Keratinocyte (primary cell): ENCODE measurements around the gene EME1. TPM values are rescaled to one million over a fixed set of nuclear protein-coding genes. Genes with fewer than 3 reads are reported as not detected.
A peak's percentile ranks its signal among the peaks of the same experiment; 100 is the strongest.

Experiments used
- DNase-seq: peaks from one replicate; pipeline ENCODE4 v3.0.0-alpha.2; 2011; ENCODE audit warnings: low read depth, missing footprints, low spot score
- FAIRE-seq: peaks from 2 replicates; lab custom pipeline; 2011; peaks lifted over from hg19 to GRCh38; lab: Jason Lieb, UNC
- H2AFZ ChIP-seq: 2 replicates; pipeline ENCODE4 v1.6.0; 2012; ENCODE audit warnings: low read length, control low read depth, inconsistent platforms; ENCODE audit not compliant: control insufficient read depth
- H3K27ac ChIP-seq: 2 replicates; pipeline ENCODE4 v1.5.1; 2011; ENCODE audit warnings: low read length; ENCODE audit not compliant: control insufficient read depth, insufficient read depth
- H3K27me3 ChIP-seq: 3 replicates; pipeline ENCODE4 v1.6.0; 2011; ENCODE audit warnings: low read length; ENCODE audit not compliant: control insufficient read depth, insufficient read depth; ENCODE audit errors: extremely low read depth
- H3K36me3 ChIP-seq, 2 experiments: 2 replicates in 1 of 2; 3 replicates in 1 of 2; pipeline ENCODE4 v1.5.1; 2011; ENCODE audit warnings: low read length in 2 of 2, mild to moderate bottlenecking in 1 of 2; ENCODE audit not compliant: control insufficient read depth in 2 of 2, insufficient read depth in 2 of 2; ENCODE audit errors: extremely low read depth in 1 of 2
- H3K4me1 ChIP-seq: 3 replicates; pipeline ENCODE4 v1.5.1; 2011; ENCODE audit warnings: low read length; ENCODE audit not compliant: control insufficient read depth, insufficient read depth; ENCODE audit errors: extremely low read depth
- H3K4me2 ChIP-seq: 3 replicates; pipeline ENCODE4 v1.6.0; 2011; ENCODE audit warnings: low read depth, low read length; ENCODE audit not compliant: control insufficient read depth, insufficient read depth; ENCODE audit errors: extremely low read depth
- H3K4me3 ChIP-seq, 3 experiments: fragments of 200-600 bp in 1 of 3; sonication (generic) in 1 of 3; 2 replicates in 2 of 3; 3 replicates in 1 of 3; pipeline ENCODE4 v1.5.1; 2011 to 2016; ENCODE audit warnings: low read length in 3 of 3, mild to moderate bottlenecking in 3 of 3, control low read depth in 2 of 3, inconsistent platforms in 1 of 3, low read depth in 1 of 3, mixed read lengths in 1 of 3, mixed run types in 1 of 3, moderate library complexity in 1 of 3; ENCODE audit not compliant: control insufficient read depth in 2 of 3, insufficient read depth in 2 of 3; ENCODE audit errors: extremely low read depth in 1 of 3
- H3K79me2 ChIP-seq: 2 replicates; pipeline ENCODE4 v1.6.0; 2012; ENCODE audit warnings: low read length; ENCODE audit not compliant: control insufficient read depth, insufficient read depth
- H3K9ac ChIP-seq: 3 replicates; pipeline ENCODE4 v1.6.0; 2011; ENCODE audit warnings: low read length; ENCODE audit not compliant: control insufficient read depth, insufficient read depth; ENCODE audit errors: extremely low read depth
- H3K9me1 ChIP-seq: 3 replicates; pipeline ENCODE4 v1.6.0; 2011; ENCODE audit warnings: low read length; ENCODE audit not compliant: control insufficient read depth, insufficient read depth; ENCODE audit errors: extremely low read depth
- H3K9me3 ChIP-seq: 2 replicates; pipeline ENCODE4 v1.5.1; 2012; ENCODE audit warnings: low read depth, low read length; ENCODE audit not compliant: control insufficient read depth
- H4K20me1 ChIP-seq: 3 replicates; pipeline ENCODE4 v1.6.0; 2011; ENCODE audit warnings: low read length; ENCODE audit not compliant: control insufficient read depth, insufficient read depth; ENCODE audit errors: extremely low read depth
- CTCF ChIP-seq, 3 experiments: IDR thresholded peaks in 1 of 3; conservative IDR thresholded peaks in 1 of 3; optimal IDR thresholded peaks in 1 of 3; 2 replicates in 2 of 3; 3 replicates in 1 of 3; pipeline versions ENCODE3 to v1.5.1; 2011; ENCODE audit warnings: low read length in 3 of 3, mild to moderate bottlenecking in 3 of 3, moderate library complexity in 2 of 3, control low read depth in 1 of 3, inconsistent platforms in 1 of 3; ENCODE audit not compliant: insufficient read depth in 2 of 3; ENCODE audit errors: extremely low read depth in 1 of 3
- EZH2 ChIP-seq: IDR thresholded peaks from one replicate; pipeline ENCODE4 v1.6.1; 2012; ENCODE audit warnings: inconsistent platforms, mild to moderate bottlenecking, low read length, moderate library complexity
- dilution Hi-C: fragments of 300-500 bp; cut with MboI; formaldehyde crosslinking; loops from one replicate; pipeline ENCODE4 v1.7.0; 2020; ENCODE audit warnings: low sequenced_read_pairs; ENCODE audit not compliant: extremely low pct_ligation_motif_present
- polyA plus RNA-seq, 5 experiments: library from polyadenylated mRNA; depleted of rRNA in 3 of 5; stranded (reverse) in 3 of 5; stranded (forward) in 1 of 5; unstranded in 1 of 5; fragments of >200 nt; gene quantifications; 1 replicate in 1 of 5; 2 replicates in 3 of 5; 3 replicates in 1 of 5; pipeline versions ENCODE4 v1.2.1 to v1.2.3, GENCODE V29; 2011 to 2012; ENCODE audit warnings: missing spikeins in 2 of 5, low read depth in 1 of 5, low replicate concordance in 1 of 5

EME1 gene
- polyA plus RNA-seq, 1 donor (not counting 4 experiments of a cell fraction or from before 2014, with no cell fraction given) = 4.7 TPM

GRCh38 chr17:50346313-50347116 is 26.5 kb upstream of the EME1 start:
- TF ChIP-seq EZH2 = no peak
- no peak for TF ChIP-seq CTCF (optimal IDR thresholded peaks at IDR 0.05 in 1 of 3, IDR thresholded peaks at IDR 0.05 in 1 of 3, conservative IDR thresholded peaks at IDR 0.05 in 1 of 3; ENCODE audit: extremely low read depth in 1 of 3, insufficient read depth in 2 of 3, low read length in 3 of 3)
- Histone ChIP-seq H2AFZ (peak overlapping the region; percentile 66), H3K9me1 (peaks cover 2% of the 10 kb centered on the region), H3K27ac (peak overlapping the region; percentile 58), H3K9me3 (no peaks in the 10 kb centered on the region), H3K4me2 (peak overlapping the region; percentile 99), H4K20me1 (no peaks in the 10 kb centered on the region), H3K4me1 (peaks cover 31% of the 10 kb centered on the region), H3K27me3 (no peaks in the 10 kb centered on the region), H3K36me3 (peaks cover 0 to 2% of the 10 kb centered on the region in 2 experiments), H3K79me2 (peaks cover 35% of the 10 kb centered on the region), H3K9ac (peak overlapping the region; percentile 84), H3K4me3 (peak overlapping the region; percentile 83 to 90 (median 90))
- dilution Hi-C loops = no loop called here
- DNase-seq (no peak), FAIRE-seq (no peak)

GRCh38 chr17:50347117-50347893 is 25.7 kb upstream of the EME1 start:
- Histone ChIP-seq H3K4me3 (peak overlapping the region; percentile 83 to 90 (median 90)), H3K27me3 (no peaks in the 10 kb centered on the region), H3K36me3 (peaks cover 2 to 3% of the 10 kb centered on the region in 2 experiments), H4K20me1 (no peaks in the 10 kb centered on the region), H3K4me2 (peak overlapping the region; percentile 99), H3K79me2 (peaks cover 35% of the 10 kb centered on the region), H3K9ac (peak overlapping the region; percentile 84), H2AFZ (no peak overlapping the region), H3K9me3 (no peaks in the 10 kb centered on the region), H3K9me1 (peaks cover 2% of the 10 kb centered on the region), H3K4me1 (peaks cover 31% of the 10 kb centered on the region), H3K27ac (peak overlapping the region; percentile 58)
- no peak for DNase-seq
- dilution Hi-C loops = no loop called here
- FAIRE-seq = no peak
- TF ChIP-seq CTCF (optimal IDR thresholded peaks at IDR 0.05 in 1 of 3, IDR thresholded peaks at IDR 0.05 in 1 of 3, conservative IDR thresholded peaks at IDR 0.05 in 1 of 3; ENCODE audit: extremely low read depth in 1 of 3, insufficient read depth in 2 of 3, low read length in 3 of 3) (no peak), EZH2 (no peak)
